CMK (cell line): ENCODE results near the gene SLC16A5.
"Not testable (repeated sequence)": the region's sequence is repeated elsewhere in the genome, so short reads cannot be mapped to it uniquely, and the experiment has no call there.

Experiments
- DNase-seq: peaks from one replicate; pipeline ENCODE4 v3.0.0-alpha.2; 2010; ENCODE audit warnings: low read depth

The SLC16A5 gene

DNA sequence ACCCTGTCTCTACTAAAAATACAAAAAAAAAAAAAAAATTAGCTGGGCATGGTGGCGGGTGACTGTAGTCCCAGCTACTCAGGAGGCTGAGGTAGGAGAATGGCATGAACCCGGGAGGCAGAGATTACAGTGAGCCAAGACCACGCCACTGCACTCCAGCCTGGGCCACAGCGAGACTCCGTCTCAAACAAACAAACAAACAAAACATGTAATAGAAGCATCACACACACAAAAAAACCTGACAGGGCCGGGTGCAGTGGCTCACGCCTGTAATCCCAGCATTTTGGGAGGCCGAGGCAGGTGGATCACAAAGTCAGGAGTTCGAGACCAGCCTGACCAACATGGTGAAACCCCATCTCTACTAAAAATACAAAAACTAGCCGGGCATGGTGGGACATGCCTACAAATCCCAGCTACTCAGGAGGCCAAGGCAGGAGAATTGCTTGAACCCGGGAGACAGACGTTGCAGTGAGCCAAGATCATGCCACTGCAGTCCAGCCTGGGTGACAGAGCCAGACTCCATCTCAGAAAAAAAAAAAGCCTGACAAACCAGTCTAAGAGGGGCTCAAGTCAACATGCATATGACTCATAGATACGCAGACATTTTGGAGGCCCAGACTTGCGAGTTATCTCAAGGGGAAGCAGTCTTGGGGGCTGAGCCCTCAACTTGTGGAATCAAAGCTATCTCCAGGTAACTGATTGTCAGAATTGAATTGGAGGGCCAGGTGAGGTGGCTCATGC is 46.0 kb downstream of the SLC16A5 start:
- not testable (repeated sequence) for DNase-seq

- no peak for DNase-seq
Measured at GRCh38 chr17:75135452-75135851, 47.7 kb downstream of the SLC16A5 start.

- DNase-seq, result no peak
Measured at GRCh38 chr17:75135946-75136345, 48.2 kb downstream of the SLC16A5 start.

DNA sequence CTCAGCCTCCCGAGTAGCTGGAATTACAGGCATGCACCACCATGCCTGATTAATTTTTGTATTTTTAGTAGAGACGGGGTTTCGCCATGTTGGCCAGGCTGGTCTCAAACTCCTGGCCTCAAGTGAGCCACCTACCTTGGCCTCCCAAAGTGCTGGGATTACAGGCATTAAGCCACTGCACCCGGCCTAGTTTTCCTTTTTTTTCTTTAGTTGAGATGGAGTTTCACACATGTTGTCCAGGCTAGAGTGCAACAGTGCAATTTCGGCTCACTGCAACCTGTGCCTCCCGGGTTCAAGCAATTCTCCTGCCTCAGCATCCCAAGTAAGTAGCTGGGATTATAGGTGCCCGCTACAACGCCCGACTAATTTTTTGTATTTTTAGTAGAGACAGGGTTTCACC is 50.0 kb downstream of the SLC16A5 start:
- not testable (repeated sequence) for DNase-seq

- no peak for DNase-seq
Measured at GRCh38 chr17:75138519-75138918, 50.8 kb downstream of the SLC16A5 start.

- DNase-seq, result no peak
Measured at GRCh38 chr17:75142236-75142971, 54.6 kb downstream of the SLC16A5 start.

- no peak for DNase-seq
Measured at GRCh38 chr17:75144816-75145512, 57.2 kb downstream of the SLC16A5 start.

GRCh38 chr17:75146592-75146991 is 58.8 kb downstream of the SLC16A5 start:
- no peak for DNase-seq

DNA sequence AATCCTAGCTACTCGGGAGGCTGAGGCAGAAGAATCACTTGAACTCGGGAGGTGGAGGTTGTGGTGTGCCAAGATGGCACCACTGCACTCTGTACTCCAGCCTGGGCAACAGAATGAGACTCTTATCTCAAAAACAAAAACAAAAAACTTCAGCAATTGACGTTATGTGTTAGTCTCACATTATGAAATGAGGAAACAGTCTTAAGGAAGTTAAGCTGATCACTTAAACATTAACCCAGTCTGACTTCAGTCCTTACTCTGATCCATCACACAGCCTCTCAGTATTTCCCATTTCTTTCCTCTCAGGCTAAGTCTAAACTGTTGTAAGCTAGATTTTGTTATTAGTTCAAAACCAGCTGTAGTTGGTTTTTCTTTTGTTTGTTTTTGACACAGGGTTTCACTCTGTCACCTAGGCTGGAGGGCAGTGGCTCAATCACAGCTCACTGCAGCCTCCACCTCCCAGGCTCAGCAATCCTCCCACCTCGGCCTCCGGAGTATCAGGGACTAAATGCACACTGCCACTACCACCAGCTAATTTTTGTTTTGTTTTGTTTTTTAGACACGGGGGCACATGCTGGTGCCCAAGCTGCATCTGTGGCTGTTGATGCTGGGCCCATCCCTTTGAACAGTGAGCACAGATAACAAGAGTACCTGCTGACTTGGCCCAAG is 60.3 kb downstream of the SLC16A5 start:
- DNase-seq, result no peak

GRCh38 chr17:75151930-75152329 is 64.2 kb downstream of the SLC16A5 start:
- no peak for DNase-seq

DNA sequence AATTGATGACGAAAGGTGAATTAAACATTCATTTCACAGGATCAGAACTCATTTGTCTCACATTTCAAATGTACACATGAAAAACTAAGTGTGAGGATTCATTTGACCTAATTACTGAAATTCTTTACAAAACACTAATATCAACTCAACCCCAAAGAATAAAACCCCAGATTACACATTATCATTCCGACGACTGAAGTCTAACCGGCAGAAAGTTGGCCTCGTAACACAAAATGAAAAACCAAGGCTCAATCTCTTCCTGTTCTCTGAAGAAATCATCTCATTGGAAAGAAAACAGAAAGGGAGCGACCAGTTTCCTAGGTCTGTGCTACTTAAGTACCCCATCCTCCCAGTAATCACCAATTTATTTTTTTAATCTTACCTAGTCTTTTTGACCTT is 64.8 kb downstream of the SLC16A5 start:
- no peak for DNase-seq

DNA sequence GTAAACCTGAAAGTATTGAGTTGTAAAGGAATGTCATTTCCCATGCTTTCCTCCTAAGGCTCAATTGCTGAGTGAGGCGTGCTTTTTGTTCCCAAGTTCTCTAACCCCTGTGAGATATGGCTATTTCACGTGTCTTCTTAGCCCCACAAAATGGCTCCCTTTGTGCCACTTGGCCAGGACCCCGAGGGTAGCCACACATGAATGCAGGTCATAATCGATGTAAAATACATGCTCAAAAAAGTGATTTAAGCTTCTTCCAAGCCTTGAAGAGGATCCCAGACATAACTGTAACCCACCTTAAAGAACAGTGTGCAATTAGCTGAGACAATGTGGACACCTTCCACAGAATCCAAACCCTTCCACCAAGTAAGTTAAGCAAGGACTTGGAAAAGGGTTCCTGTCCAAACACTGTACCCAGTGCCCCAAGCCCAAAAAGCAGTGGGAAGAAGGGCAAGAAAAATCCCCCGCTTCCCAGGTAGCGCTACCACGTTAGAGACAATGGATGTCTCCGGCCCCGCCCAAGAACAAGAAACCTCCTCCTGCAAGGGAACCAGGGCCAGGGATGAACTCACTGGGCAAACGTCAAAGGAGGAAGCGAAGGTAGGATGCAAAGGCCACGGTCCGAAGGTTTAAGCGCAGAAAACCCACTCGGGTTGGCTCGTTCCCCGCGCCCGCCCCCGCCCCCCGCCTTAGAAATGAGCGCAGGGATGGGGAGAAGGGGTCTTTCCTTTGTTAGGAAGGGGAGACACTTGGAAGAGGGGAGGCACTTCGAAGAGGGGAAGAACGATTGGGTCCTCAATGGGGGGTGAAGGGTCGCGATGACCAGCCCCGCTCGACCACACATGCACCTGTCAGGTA is 65.4 kb downstream of the SLC16A5 start:
- DNase-seq, result no peak

DNA sequence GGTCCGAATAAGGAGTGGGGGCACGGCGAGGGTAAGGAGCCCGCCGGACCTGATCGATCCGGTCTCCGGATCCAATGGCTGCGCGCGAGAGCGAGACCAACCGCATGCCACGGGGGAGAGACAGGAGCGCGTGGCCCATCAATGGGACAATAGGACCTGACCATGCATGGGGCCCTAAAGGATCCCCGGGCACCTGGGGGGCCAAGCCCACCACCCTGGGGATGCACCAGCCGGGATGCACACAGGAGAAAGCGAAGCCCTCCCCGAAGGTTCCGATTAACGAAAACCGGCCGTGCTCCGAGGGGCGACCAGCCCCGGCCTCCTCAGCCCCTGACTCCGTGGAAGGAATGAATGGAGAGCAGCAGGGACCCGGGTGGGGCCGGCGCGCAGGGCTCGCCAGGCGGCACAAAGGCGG is 66.0 kb downstream of the SLC16A5 start:
- no peak for DNase-seq

GRCh38 chr17:75154195-75155106 is 66.7 kb downstream of the SLC16A5 start, which contains the start of gene JPT1:
TSS of gene JPT1 (minus strand) at chr17:75154512. CDS start at chr17:75154397, 115 bp downstream.
- peak; percentile 92 for DNase-seq

GRCh38 chr17:75155191-75155601 is 67.4 kb downstream of the SLC16A5 start:
- no peak for DNase-seq
